B cell (primary cell): ENCODE data around the gene RPRD1B. TPM values are rescaled to one million over a fixed set of nuclear protein-coding genes. Genes with fewer than 3 reads are reported as not detected.

Source experiments
- ATAC-seq: fragments of 200-7000 bp; cut with Tn5 transposase; one replicate; pipeline ENCODE4 v1.10.0; 2021; ENCODE audit warnings: low read depth, mild to moderate bottlenecking, moderate number of reproducible peaks, moderate library complexity
- CTCF ChIA-PET: fragments of 350-600 bp; sonication (Branson Sonifier 250); formaldehyde crosslinking; loops from one replicate; lab custom pipeline; 2021; ENCODE audit warnings: antibody characterized with exemption, inconsistent platforms; lab: Charles Lee
- POLR2A ChIA-PET: fragments of 350-600 bp; sonication (Branson Sonifier 250); formaldehyde crosslinking; loops from one replicate; lab custom pipeline; 2021; ENCODE audit warnings: antibody characterized with exemption; lab: Charles Lee
- DNase-seq: peaks from one replicate; pipeline ENCODE4 v3.0.0; 2013
- H2AFZ ChIP-seq: 2 replicates; pipeline ENCODE4 v1.6.1; 2012; ENCODE audit warnings: mild to moderate bottlenecking, low read depth, low read length; ENCODE audit not compliant: insufficient read depth, poor library complexity, severe bottlenecking
- H3K27ac ChIP-seq, 2 donors: 1 replicate in 1 of 2; 2 replicates in 1 of 2; pipeline ENCODE4 v1.5.1; 2012 to 2013; ENCODE audit warnings: low read length in 2 of 2, mild to moderate bottlenecking in 2 of 2, moderate library complexity in 1 of 2
- H3K27me3 ChIP-seq, 4 experiments: fragments of 200-600 bp in 1 of 4; sonication (generic) in 1 of 4; replicated peaks in 1 of 4; 1 replicate in 2 of 4; 2 replicates in 2 of 4; pipeline versions ENCODE4 v1.6.1 to v1.7.0; 2013 to 2016; ENCODE audit warnings: low read length in 3 of 4, mild to moderate bottlenecking in 2 of 4, mixed read lengths in 1 of 4, moderate library complexity in 1 of 4; ENCODE audit not compliant: insufficient read depth in 4 of 4, control insufficient read depth in 3 of 4; ENCODE audit errors: control extremely low read depth in 1 of 4
- H3K36me3 ChIP-seq, 2 experiments: replicated peaks in 1 of 2; 1 replicate in 1 of 2; 2 replicates in 1 of 2; pipeline versions ENCODE4 v1.6.1 to v1.7.1; 2013; ENCODE audit warnings: low read length in 1 of 2; ENCODE audit not compliant: insufficient read depth in 2 of 2, control insufficient read depth in 1 of 2; ENCODE audit errors: control extremely low read depth in 1 of 2, extremely low read depth in 1 of 2
- H3K4me1 ChIP-seq, 2 donors: fragments of 200-600 bp in 1 of 2; sonication (generic) in 1 of 2; 1 replicate in 1 of 2; 2 replicates in 1 of 2; pipeline versions ENCODE4 v1.5.1 to v1.6.1; 2013 to 2017; ENCODE audit warnings: low read length in 2 of 2; ENCODE audit not compliant: control insufficient read depth in 2 of 2, insufficient read depth in 2 of 2
- H3K4me2 ChIP-seq: replicated peaks from 2 replicates; pipeline ENCODE3; 2012; ENCODE audit warnings: mild to moderate bottlenecking, low read depth, low read length; ENCODE audit not compliant: poor library complexity, severe bottlenecking
- H3K4me3 ChIP-seq, 5 experiments: fragments of 200-600 bp in 1 of 5; sonication (generic) in 1 of 5; 1 replicate in 3 of 5; 2 replicates in 2 of 5; pipeline versions ENCODE4 v1.5.1 to v1.7.0; 2011 to 2016; ENCODE audit warnings: low read length in 4 of 5, mild to moderate bottlenecking in 4 of 5, low read depth in 2 of 5, control low read depth in 1 of 5, moderate library complexity in 1 of 5; ENCODE audit not compliant: insufficient read depth in 1 of 5; ENCODE audit errors: control extremely low read depth in 1 of 5, extremely low read depth in 1 of 5
- H3K79me2 ChIP-seq: fragments of 200-600 bp; sonication (generic); one replicate; pipeline ENCODE4 v1.6.0; 2016; ENCODE audit warnings: low read length; ENCODE audit not compliant: control insufficient read depth, insufficient read depth
- H3K9ac ChIP-seq: fragments of 200-600 bp; sonication (generic); 2 replicates; pipeline ENCODE4 v1.6.1; 2017; ENCODE audit warnings: mild to moderate bottlenecking, low read length, moderate library complexity
- H3K9me3 ChIP-seq, 3 donors: one replicate each; pipeline versions ENCODE4 v1.6.1 to v1.7.1; 2013; ENCODE audit warnings: low read length in 2 of 3; ENCODE audit not compliant: control insufficient read depth in 2 of 3, insufficient read depth in 1 of 3; ENCODE audit errors: control extremely low read depth in 1 of 3
- H4K20me1 ChIP-seq: 2 replicates; pipeline ENCODE4 v1.6.0; 2012; ENCODE audit warnings: mild to moderate bottlenecking, low read length; ENCODE audit not compliant: insufficient read depth, control insufficient read depth, poor library complexity, severe bottlenecking
- H3K27ac Mint-ChIP-seq: one replicate; pipeline ENCODE4 v1.8.0; 2021; ENCODE audit warnings: mixed read lengths
- H3K27me3 Mint-ChIP-seq: one replicate; pipeline ENCODE4 v1.8.0; 2021; ENCODE audit warnings: mixed read lengths
- H3K4me1 Mint-ChIP-seq: one replicate; pipeline ENCODE4 v1.8.0; 2021; ENCODE audit warnings: mixed read lengths
- H3K4me3 Mint-ChIP-seq: one replicate; pipeline ENCODE4 v1.8.0; 2021; ENCODE audit warnings: mixed read lengths
- H3K9me3 Mint-ChIP-seq: one replicate; pipeline ENCODE4 v1.8.0; 2022; ENCODE audit warnings: mixed read lengths; ENCODE audit not compliant: insufficient read depth
- EZH2 ChIP-seq: IDR thresholded peaks from 2 replicates; pipeline ENCODE4 v1.6.1; 2012; ENCODE audit warnings: borderline replicate concordance, low read depth, mild to moderate bottlenecking, moderate library complexity, low read length; ENCODE audit not compliant: insufficient read depth, poor library complexity, severe bottlenecking
- WGBS: methylation state at CpG from one replicate; pipeline ENCODE4 v1.1.5; 2013; ENCODE audit warnings: missing lambda C conversion rate; ENCODE audit not compliant: insufficient coverage; 5-methylcytosine and 5-hydroxymethylcytosine counted together
- intact Hi-C: fragments of 100-400 bp; cut with micrococcal nuclease; formaldehyde crosslinking; loops from one replicate; pipeline ENCODE4 v1.10.0; 2022
- polyA plus RNA-seq: library from polyadenylated mRNA; depleted of rRNA; stranded (reverse); fragments of >200 nt; gene quantifications from 2 replicates; pipeline ENCODE4 v1.2.3, GENCODE V29; 2012
- total RNA-seq, 2 donors: library from RNA; stranded (reverse); fragments of 120-200 nt in 1 of 2; gene quantifications; 1 replicate in 1 of 2; 2 replicates in 1 of 2; pipeline versions ENCODE4 v1.2.3 to v1.2.4, GENCODE V29; 2013 to 2022
- TF ChIP-seq, protein P1 (sequence below): fragments of 200-600 bp; IDR thresholded peaks from one replicate; pipeline ENCODE4 v1.8.0; 2022; ENCODE audit warnings: antibody characterized with exemption, mild to moderate bottlenecking

Gene RPRD1B
- total and polyA plus RNA-seq, 2 donors (not counting 1 experiment from before 2014, with no cell fraction given), result 6.0 to 54.9 TPM

DNA sequence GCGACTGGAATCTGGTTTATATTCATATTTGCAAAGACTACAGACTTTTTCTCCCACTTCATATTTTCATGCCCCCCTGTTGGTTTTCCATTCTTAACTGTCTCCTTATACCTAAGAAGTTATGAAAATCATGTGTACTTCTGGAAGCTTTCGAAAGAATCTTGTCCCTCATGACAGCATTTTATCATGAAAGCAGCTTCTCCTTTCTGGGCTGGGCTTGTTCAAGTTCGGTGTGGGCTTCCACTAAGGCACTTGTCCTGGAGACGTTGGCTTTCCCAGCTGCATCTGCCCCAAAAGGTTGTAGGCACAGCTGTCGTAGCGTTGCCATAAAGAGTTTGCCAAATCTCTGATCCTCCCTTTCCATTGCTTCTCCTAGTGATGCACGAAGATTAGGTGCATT lies 56.5 kb downstream of the RPRD1B start:
- peaks cover 68% of the 10 kb centered on the region for H3K4me1 Mint-ChIP-seq
- H3K27ac Mint-ChIP-seq, result peak overlapping the region; percentile 97
- POLR2A ChIA-PET, result interaction anchor here (0.6 kb wide), 1 partner anchor 14 kb away, joined by 3 read pairs; no protein-coding TSS in a partner anchor

More for the DNA sequence above, 56.5 kb downstream of the RPRD1B start:
- Histone ChIP-seq H3K4me2 (no peak overlapping the region), H3K9me3 (no peaks in the 10 kb centered on the region), H2AFZ (no peak overlapping the region), H4K20me1 (no peaks in the 10 kb centered on the region), H3K27me3 (no peaks in the 10 kb centered on the region), H3K27ac (peak overlapping the region in 1 of 2 donors; percentile 96), H3K9ac (no peak overlapping the region), H3K79me2 (peaks cover 4% of the 10 kb centered on the region), H3K4me1 (peaks cover 40 to 42% of the 10 kb centered on the region in 2 donors), H3K4me3 (no peak overlapping the region), H3K36me3 (peaks cover 8 to 42% of the 10 kb centered on the region in 2 experiments)
- TF ChIP-seq, protein P1, sequence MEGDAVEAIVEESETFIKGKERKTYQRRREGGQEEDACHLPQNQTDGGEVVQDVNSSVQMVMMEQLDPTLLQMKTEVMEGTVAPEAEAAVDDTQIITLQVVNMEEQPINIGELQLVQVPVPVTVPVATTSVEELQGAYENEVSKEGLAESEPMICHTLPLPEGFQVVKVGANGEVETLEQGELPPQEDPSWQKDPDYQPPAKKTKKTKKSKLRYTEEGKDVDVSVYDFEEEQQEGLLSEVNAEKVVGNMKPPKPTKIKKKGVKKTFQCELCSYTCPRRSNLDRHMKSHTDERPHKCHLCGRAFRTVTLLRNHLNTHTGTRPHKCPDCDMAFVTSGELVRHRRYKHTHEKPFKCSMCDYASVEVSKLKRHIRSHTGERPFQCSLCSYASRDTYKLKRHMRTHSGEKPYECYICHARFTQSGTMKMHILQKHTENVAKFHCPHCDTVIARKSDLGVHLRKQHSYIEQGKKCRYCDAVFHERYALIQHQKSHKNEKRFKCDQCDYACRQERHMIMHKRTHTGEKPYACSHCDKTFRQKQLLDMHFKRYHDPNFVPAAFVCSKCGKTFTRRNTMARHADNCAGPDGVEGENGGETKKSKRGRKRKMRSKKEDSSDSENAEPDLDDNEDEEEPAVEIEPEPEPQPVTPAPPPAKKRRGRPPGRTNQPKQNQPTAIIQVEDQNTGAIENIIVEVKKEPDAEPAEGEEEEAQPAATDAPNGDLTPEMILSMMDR, result no peak
- TF ChIP-seq EZH2, result no peak
- intact Hi-C loops, result no loop called here
- DNase-seq (no peak), ATAC-seq (no peak)
- Mint-ChIP-seq H3K27me3 (no peaks in the 10 kb centered on the region), H3K4me3 (no peak overlapping the region), H3K9me3 (no peaks in the 10 kb centered on the region)
- 94% methylated on average over 3 of the region's 7 CpGs for WGBS
- CTCF ChIA-PET, result interaction anchor here (0.8 to 14.1 kb wide), 7 partner anchors 14 to 129 kb away, joined by 3 to 131 read pairs (median 3); partner anchors contain the start of gene TGM2
